Measurements from ENCODE around the gene ARHGAP20.

ARHGAP20 gene

GRCh38 chr11:110711776-110712658 is at the start of gene ARHGAP20:
ARHGAP20 (minus strand) TSS chr11:110712437; CDS start chr11:110712231, 206 bp downstream.
- no peak for TF ChIP-seq CTCF (IDR thresholded peaks at IDR 0.05)
- no peak for TF ChIP-seq ZFX (IDR thresholded peaks at IDR 0.05; ENCODE audit: borderline replicate concordance)
- peak within 1 kb of the TSS; percentile 61 for H3K27ac ChIP-seq

GRCh38 chr11:110761991-110762390 is 49.8 kb upstream of the ARHGAP20 start:
- TF ChIP-seq ZFX (IDR thresholded peaks at IDR 0.05; ENCODE audit: borderline replicate concordance) (no peak), CTCF (IDR thresholded peaks at IDR 0.05) (no peak)
- no peak overlapping the region for H3K27ac ChIP-seq

GRCh38 chr11:110761131-110761530 is 48.9 kb upstream of the ARHGAP20 start:
- H3K27ac ChIP-seq: no peak overlapping the region
- TF ChIP-seq ZFX (IDR thresholded peaks at IDR 0.05; ENCODE audit: borderline replicate concordance) (no peak), CTCF (IDR thresholded peaks at IDR 0.05) (no peak)

GRCh38 chr11:110759972-110760381 is 47.7 kb upstream of the ARHGAP20 start:
- no peak overlapping the region for H3K27ac ChIP-seq
- TF ChIP-seq CTCF (IDR thresholded peaks at IDR 0.05) (no peak), ZFX (IDR thresholded peaks at IDR 0.05; ENCODE audit: borderline replicate concordance) (no peak)

- H3K27ac ChIP-seq: no peak overlapping the region
- TF ChIP-seq ZFX (IDR thresholded peaks at IDR 0.05; ENCODE audit: borderline replicate concordance) (no peak), CTCF (IDR thresholded peaks at IDR 0.05) (no peak)
Observed at GRCh38 chr11:110757962-110758755, 45.9 kb upstream of the ARHGAP20 start.

- H3K27ac ChIP-seq: no peak overlapping the region
- no peak for TF ChIP-seq ZFX (IDR thresholded peaks at IDR 0.05; ENCODE audit: borderline replicate concordance)
- TF ChIP-seq CTCF (IDR thresholded peaks at IDR 0.05): no peak
Observed at GRCh38 chr11:110757066-110757465, 44.8 kb upstream of the ARHGAP20 start.

Data from 22Rv1 (cell line).